Stomach (tissue), 9 donors: ENCODE results near the gene MOB3C. TPM values are rescaled to one million over a fixed set of nuclear protein-coding genes. Genes with fewer than 3 reads are reported as not detected.

ENCODE experiments used
- DNase-seq, 2 donors: peaks; one replicate each; pipeline versions ENCODE4 v3.0.0 to v3.0.0-alpha.2; 2013 to 2019
- H3K27ac ChIP-seq, 5 donors: fragments of 200-600 bp in 4 of 5; sonication (generic) in 4 of 5; one replicate each; pipeline ENCODE4 v1.5.1; 2013 to 2019; ENCODE audit warnings: mild to moderate bottlenecking in 1 of 5, moderate library complexity in 1 of 5
- H3K27me3 ChIP-seq, 3 donors: fragments of 200-600 bp; sonication (generic); one replicate each; pipeline ENCODE4 v1.5.1; 2017 to 2019; ENCODE audit warnings: mixed run types in 1 of 3
- H3K36me3 ChIP-seq, 4 donors: fragments of 200-600 bp; sonication (generic); 1 replicate in 3 of 4; 2 replicates in 1 of 4; pipeline ENCODE4 v1.5.1; 2016 to 2019
- H3K4me1 ChIP-seq, 4 donors: fragments of 200-600 bp; sonication (generic); one replicate each; pipeline ENCODE4 v1.5.1; 2016 to 2019
- H3K4me3 ChIP-seq, 4 donors: fragments of 200-600 bp; sonication (generic) in 3 of 4; one replicate each; pipeline ENCODE4 v1.5.1; 2016 to 2019; ENCODE audit warnings: mild to moderate bottlenecking in 1 of 4
- H3K9me3 ChIP-seq, 4 donors: fragments of 200-600 bp; sonication (generic); one replicate each; pipeline ENCODE4 v1.5.1; 2016 to 2019
- CTCF ChIP-seq, 7 experiments: fragments of 450-650 bp in 4 of 7; fragments of 200-600 bp in 3 of 7; sonication (generic) in 3 of 7; IDR thresholded peaks; one replicate each; pipeline ENCODE4 v1.5.1; 2016 to 2019; ENCODE audit warnings: antibody characterized with exemption in 7 of 7, control low read depth in 2 of 7, mild to moderate bottlenecking in 1 of 7
- EP300 ChIP-seq: sonication (generic); formaldehyde crosslinking; IDR thresholded peaks from one replicate; pipeline ENCODE4 v1.6.1; 2017; ENCODE audit warnings: antibody characterized with exemption
- POLR2A ChIP-seq, 4 donors: fragments of 450-650 bp; IDR thresholded peaks; one replicate each; pipeline ENCODE4 v1.6.1; 2016; ENCODE audit warnings: antibody characterized with exemption in 4 of 4, control low read depth in 2 of 4, mild to moderate bottlenecking in 1 of 4, moderate library complexity in 1 of 4
- POLR2AphosphoS5 ChIP-seq, 3 donors: sonication (generic); formaldehyde crosslinking; IDR thresholded peaks; one replicate each; pipeline ENCODE4 v1.6.1; 2016; ENCODE audit warnings: antibody characterized with exemption in 3 of 3
- WGBS, 5 donors: extraction: QIAGEN DNeasy Blood & Tissue Kit in 3 of 5; methylation state at CpG; one replicate each; pipeline versions ENCODE4 v1.1.5 to v1.1.7; 2013 to 2018; 5-methylcytosine and 5-hydroxymethylcytosine counted together
- intact Hi-C: fragments of 100-400 bp; cut with DNase I; formaldehyde crosslinking; loops from one replicate; pipeline ENCODE4 v1.15.1; 2023; ENCODE audit warnings: low total_unique reads
- polyA plus RNA-seq, 3 donors: library from polyadenylated mRNA; stranded (reverse); fragments of 200-250 nt; gene quantifications; one replicate each; pipeline ENCODE4 v1.2.3, GENCODE V29; 2013
- total RNA-seq, 5 donors: library from RNA; depleted of rRNA; stranded (reverse); fragments of >200 nt; gene quantifications; one replicate each; pipeline versions ENCODE4 v1.1.0 to v1.2.3, GENCODE V29; 2014 to 2016
- donor health status: healthy with polysubstance abuse.
- donor health status: Bipolar disorder and iron deficiency.
- donor health status: healthy.

The MOB3C gene
- total and polyA plus RNA-seq, 8 donors: 8.4 to 27.2 (median 11.8) TPM

DNA sequence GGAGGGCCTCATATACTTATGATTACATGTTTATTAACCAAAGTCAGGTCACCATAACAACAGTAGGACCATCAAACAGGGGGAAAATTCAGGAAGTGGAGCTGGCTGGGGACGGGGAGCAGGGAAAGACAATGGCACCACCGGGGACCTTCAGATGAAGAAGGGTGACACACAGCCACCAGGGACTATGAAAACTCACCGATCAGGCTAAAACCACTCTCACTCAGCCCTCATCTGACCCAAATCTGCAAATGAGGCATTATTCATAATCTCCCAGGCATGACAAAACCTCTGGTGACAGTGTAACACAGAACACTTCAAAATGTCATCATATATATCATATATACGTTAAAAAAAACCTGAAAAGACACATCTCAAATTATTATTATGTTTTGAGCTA, 23.8 kb downstream of the MOB3C start:
- Histone ChIP-seq H3K4me1 (peaks cover 0 to 16% (median 5%) of the 10 kb centered on the region in 4 donors), H3K27ac (no peak overlapping the region), H3K36me3 (peaks cover 40 to 57% (median 57%) of the 10 kb centered on the region in 4 donors), H3K9me3 (no peaks in the 10 kb centered on the region), H3K27me3 (no peaks in the 10 kb centered on the region), H3K4me3 (no peak overlapping the region)
- no peak for DNase-seq
- no peak for TF ChIP-seq EP300
- TF ChIP-seq CTCF (IDR thresholded peaks at IDR 0.05): no peak
- no peak for TF ChIP-seq POLR2AphosphoS5 (IDR thresholded peaks at IDR 0.05)
- TF ChIP-seq POLR2A (IDR thresholded peaks at IDR 0.05): no peak
- intact Hi-C loops: no loop called here
- WGBS, 5 donors: 84 to 97% (median 92%) methylated on average over 4 of the region's 4 CpGs

GRCh38 chr1:46589529-46589928, 27.1 kb downstream of the MOB3C start:
- Histone ChIP-seq H3K9me3 (no peaks in the 10 kb centered on the region), H3K4me3 (no peak overlapping the region), H3K4me1 (peaks cover 0 to 7% (median 0%) of the 10 kb centered on the region in 4 donors), H3K36me3 (peaks cover 38 to 90% (median 87%) of the 10 kb centered on the region in 4 donors), H3K27ac (no peak overlapping the region), H3K27me3 (no peaks in the 10 kb centered on the region)
- 92 to 95% (median 94%) methylated on average over 3 of the region's 3 CpGs for WGBS, 5 donors
- no peak for DNase-seq
- no peak for TF ChIP-seq POLR2AphosphoS5 (IDR thresholded peaks at IDR 0.05)
- intact Hi-C loops: no loop called here

GRCh38 chr1:46587069-46587468, 29.5 kb downstream of the MOB3C start:
- WGBS, 5 donors: 73 to 95% (median 90%) methylated on average over 7 of the region's 7 CpGs
- no peak overlapping the region for H3K4me3 ChIP-seq
- peak in 1 of 2 donors; percentile 32 for DNase-seq
- intact Hi-C loops: no loop called here
- no peaks in the 10 kb centered on the region for H3K9me3 ChIP-seq
- H3K36me3 ChIP-seq: peaks cover 39 to 93% (median 88%) of the 10 kb centered on the region in 4 donors
- TF ChIP-seq EP300 (no peak), POLR2A (IDR thresholded peaks at IDR 0.05) (no peak), POLR2AphosphoS5 (IDR thresholded peaks at IDR 0.05) (no peak), CTCF (IDR thresholded peaks at IDR 0.05) (no peak)
- H3K27me3 ChIP-seq: no peaks in the 10 kb centered on the region
- peak overlapping the region in 1 of 5 donors; percentile 3 for H3K27ac ChIP-seq
- peaks cover 0 to 14% (median 0%) of the 10 kb centered on the region in 4 donors for H3K4me1 ChIP-seq

DNA sequence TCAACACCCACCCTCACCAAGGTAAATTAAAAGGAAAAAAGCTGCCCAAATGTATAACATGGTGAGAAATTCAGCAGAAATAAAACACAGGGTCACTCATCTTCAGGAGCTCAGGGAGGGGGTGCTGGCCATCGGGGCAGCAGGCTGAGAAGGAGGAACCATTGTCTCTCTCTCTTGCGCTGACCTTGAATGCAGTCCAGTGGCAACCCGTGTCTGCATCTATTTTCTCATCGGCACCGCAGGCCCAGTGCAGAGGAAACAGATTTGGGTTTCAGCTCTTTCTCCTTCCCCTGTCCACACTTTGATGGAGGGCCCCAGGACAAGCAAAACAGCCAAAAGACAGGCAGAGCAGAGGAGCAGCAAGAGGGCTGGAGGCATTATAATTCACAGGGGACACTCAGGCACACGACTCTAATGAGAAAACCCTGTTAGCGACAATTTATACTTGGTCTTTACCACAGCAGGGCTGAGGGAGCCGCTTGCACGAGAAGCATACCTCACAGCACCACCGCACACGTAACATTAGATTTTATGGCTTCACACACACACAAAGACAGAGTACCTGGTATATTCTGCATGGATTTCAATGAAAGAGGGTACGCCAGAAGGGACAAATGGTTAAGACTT, 31.2 kb downstream of the MOB3C start:
- Histone ChIP-seq H3K36me3 (peaks cover 33 to 93% (median 86%) of the 10 kb centered on the region in 4 donors), H3K27ac (no peak overlapping the region), H3K9me3 (no peaks in the 10 kb centered on the region), H3K4me1 (peaks cover 0 to 20% (median 0%) of the 10 kb centered on the region in 4 donors), H3K4me3 (no peak overlapping the region), H3K27me3 (no peaks in the 10 kb centered on the region)
- no peak for DNase-seq
- 85 to 91% (median 88%) methylated on average over 12 of the region's 12 CpGs for WGBS, 5 donors
- intact Hi-C loops: no loop called here
- TF ChIP-seq POLR2AphosphoS5 (IDR thresholded peaks at IDR 0.05) (no peak), POLR2A (IDR thresholded peaks at IDR 0.05) (no peak), CTCF (IDR thresholded peaks at IDR 0.05) (no peak), EP300 (no peak)

- intact Hi-C loops: no loop called here
- Histone ChIP-seq H3K4me3 (no peak overlapping the region), H3K36me3 (peaks cover 40 to 94% (median 88%) of the 10 kb centered on the region in 4 donors), H3K27ac (peak overlapping the region in 2 of 5 donors; percentile 75 to 79), H3K9me3 (no peaks in the 10 kb centered on the region), H3K4me1 (peaks cover 0 to 20% (median 0%) of the 10 kb centered on the region in 4 donors), H3K27me3 (no peaks in the 10 kb centered on the region)
- 86 to 91% (median 89%) methylated on average over 5 of the region's 5 CpGs for WGBS, 5 donors
- DNase-seq: no peak
- no peak for TF ChIP-seq POLR2AphosphoS5 (IDR thresholded peaks at IDR 0.05)
- TF ChIP-seq CTCF (IDR thresholded peaks at IDR 0.05): no peak
- no peak for TF ChIP-seq EP300
- no peak for TF ChIP-seq POLR2A (IDR thresholded peaks at IDR 0.05)
Observed at GRCh38 chr1:46583494-46583893, 33.1 kb downstream of the MOB3C start.
